SU-DHL-6 (cell line): Measurements from ENCODE around the gene ZSCAN10.
"Not testable (repeated sequence)": the region's sequence is repeated elsewhere in the genome, so short reads cannot be mapped to it uniquely, and the experiment has no call there.

Experiments used
- CTCF ChIP-seq: fragments of 200-600 bp; sonication (generic); IDR thresholded peaks from one replicate; pipeline ENCODE4 v1.5.1; 2017; ENCODE audit warnings: antibody characterized with exemption, mild to moderate bottlenecking, low read length, moderate library complexity; ENCODE audit not compliant: insufficient read depth, poor library complexity, severe bottlenecking
- EZH2phosphoT487 ChIP-seq: fragments of 200-600 bp; sonication (generic), shearing (Covaris generic); conservative IDR thresholded peaks from 2 replicates; pipeline ENCODE4 v1.6.1; 2018; ENCODE audit warnings: mild to moderate bottlenecking, antibody characterized with exemption, low read length, moderate library complexity, mixed read lengths

- TF ChIP-seq CTCF, EZH2phosphoT487: not testable (repeated sequence)
Measured at GRCh38 chr16:3052571-3053329, 46.3 kb downstream of the ZSCAN10 start.
